EH (cell line): ENCODE results near the gene ELOF1.
"Not testable (repeated sequence)": the region's sequence is repeated elsewhere in the genome, so short reads cannot be mapped to it uniquely, and the experiment has no call there.

Experiments used
- DNase-seq: peaks from one replicate; pipeline ENCODE4 v3.0.0-alpha.2; 2015; ENCODE audit warnings: low read depth

Gene ELOF1

DNA sequence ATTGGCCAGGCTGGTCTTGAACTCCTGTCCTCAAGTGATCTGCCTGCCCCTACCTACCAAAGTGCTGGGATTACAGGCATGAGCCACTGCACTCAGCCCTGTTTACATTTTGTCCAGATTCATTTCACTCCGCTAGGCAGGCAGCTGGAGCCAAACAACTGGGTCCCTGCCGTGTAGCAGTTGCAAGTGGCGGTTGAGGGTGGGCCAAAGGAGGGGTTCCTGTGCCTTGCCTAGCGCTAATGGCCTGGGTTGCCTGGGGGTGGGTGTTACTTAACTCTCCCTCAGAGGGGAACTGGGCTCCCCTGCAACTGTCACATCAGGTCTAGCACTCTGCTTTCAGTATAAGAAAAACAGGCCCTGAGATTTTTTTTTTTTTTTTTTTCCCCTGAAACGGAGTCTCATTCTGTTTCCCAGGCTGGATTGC, 11.0 kb upstream of the ELOF1 start:
- no peak for DNase-seq

DNA sequence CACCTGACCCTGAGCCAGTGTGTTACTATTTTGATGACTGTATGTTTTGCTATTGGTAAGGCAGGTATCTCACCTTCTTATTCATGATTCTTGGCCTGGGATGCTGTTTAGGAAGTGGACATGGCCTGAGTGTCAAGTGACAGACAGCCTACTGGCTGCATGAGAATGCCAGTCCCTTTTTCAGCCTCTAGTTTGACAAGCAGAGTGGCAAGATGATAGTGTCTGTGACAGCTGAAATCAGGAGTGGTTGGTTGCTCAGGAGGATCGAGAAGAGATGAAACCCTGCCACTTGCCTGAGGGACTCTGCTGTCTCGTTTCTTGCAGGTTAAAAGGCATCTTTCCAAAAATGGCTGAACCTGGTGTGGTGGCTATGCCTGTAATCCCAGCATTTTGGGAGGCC, 7.1 kb upstream of the ELOF1 start:
- no peak for DNase-seq

DNA sequence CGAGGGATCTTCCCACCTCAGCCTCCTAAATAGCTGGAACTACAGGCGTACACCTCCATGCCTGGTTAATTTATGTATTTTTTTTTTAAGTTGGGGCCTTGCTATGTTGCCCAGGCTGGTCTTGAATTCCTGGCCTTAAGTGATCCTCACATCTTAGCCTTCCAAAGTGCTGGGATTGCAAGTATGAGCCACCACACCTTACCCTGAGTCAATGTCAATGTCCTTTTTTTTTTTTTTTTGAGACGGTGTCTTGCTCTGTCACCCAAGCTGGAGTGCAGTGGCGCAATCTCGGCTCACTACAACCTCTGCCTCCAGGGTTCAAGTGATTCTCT, 6.6 kb upstream of the ELOF1 start:
- DNase-seq = not testable (repeated sequence)

DNA sequence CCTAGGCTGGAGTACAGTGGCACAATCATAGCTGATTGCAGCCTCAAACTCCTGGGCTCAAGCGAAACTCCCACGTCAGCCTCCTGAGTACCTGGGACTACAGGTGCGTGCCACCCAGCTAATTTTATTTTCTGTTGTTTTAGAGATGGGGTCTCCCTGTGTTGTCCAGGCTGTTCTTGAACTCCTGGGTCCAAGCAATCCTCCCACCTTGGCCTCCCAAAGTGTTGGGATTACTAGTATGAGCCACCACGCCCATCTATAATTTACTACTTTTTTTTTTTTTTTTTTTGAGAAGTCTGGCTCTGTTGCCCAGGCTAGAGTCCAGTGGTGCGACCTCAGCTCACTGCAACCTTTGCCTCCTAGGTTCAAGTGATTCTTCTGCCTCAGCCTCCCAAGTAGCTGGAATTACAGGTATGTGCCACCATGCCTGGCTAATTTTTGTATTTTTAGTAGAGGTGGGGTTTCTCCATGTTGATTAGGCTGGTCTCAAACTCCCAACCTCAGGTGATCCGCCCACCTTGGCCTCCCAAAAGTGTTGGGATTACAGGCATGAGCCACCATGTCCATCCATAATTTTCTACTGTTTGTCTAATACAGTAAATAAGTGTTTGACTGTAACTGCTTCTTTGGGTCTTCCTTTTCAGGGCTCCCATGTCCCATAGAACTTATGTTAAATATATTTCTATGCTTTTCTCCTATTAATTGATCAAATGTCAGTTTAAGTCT, 5.2 kb upstream of the ELOF1 start:
- DNase-seq = not testable (repeated sequence)

DNA sequence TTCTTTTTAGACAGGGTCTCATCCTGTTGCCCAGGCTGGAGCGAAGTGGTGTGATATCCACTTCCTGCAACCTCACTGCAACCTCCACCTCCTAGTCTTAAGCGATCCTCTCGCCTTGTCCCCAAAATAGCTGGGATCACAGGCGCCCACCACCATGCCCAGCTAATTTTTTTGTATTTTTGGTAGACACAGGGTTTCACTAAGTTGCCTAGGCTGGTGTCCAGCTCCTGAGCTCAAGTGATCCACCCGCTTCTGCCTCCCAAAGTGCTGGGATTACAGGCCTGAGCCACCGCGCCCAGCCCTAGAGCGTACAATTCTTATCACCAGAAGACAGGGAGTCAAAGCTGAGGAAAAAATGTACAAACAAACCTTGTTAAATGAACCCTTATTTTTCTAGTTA, 4.5 kb upstream of the ELOF1 start:
- no peak for DNase-seq

DNA sequence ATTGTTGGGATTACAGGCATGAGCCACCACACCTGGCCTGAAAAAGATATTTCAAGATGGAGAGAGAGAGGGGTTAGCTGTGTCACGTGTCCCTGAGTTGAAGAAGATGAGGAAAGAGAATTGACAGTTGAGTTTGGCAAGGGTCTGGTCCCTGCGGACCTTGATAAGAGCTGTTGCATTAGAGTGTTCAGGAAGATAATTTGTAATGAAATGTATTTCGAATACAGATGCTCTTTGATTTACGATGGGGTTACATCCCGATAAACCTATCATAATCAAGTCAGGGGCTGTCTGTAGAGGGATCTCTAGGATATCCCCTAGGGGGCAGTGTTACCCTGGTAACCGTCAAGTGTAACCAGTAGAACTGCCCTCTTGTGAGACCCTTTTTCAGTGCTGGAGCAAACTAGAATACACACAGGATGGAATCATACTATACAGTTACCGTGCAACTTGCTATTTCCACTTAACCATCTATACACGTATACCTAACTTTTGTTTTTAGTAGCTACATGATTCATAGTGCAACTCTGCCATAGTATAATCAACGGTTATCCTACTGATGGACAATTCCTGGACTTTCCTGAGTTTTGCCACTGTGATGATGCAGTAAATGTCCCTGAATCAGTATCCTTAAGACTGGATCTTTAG, 1.5 kb upstream of the ELOF1 start:
- peak; percentile 76 for DNase-seq

DNA sequence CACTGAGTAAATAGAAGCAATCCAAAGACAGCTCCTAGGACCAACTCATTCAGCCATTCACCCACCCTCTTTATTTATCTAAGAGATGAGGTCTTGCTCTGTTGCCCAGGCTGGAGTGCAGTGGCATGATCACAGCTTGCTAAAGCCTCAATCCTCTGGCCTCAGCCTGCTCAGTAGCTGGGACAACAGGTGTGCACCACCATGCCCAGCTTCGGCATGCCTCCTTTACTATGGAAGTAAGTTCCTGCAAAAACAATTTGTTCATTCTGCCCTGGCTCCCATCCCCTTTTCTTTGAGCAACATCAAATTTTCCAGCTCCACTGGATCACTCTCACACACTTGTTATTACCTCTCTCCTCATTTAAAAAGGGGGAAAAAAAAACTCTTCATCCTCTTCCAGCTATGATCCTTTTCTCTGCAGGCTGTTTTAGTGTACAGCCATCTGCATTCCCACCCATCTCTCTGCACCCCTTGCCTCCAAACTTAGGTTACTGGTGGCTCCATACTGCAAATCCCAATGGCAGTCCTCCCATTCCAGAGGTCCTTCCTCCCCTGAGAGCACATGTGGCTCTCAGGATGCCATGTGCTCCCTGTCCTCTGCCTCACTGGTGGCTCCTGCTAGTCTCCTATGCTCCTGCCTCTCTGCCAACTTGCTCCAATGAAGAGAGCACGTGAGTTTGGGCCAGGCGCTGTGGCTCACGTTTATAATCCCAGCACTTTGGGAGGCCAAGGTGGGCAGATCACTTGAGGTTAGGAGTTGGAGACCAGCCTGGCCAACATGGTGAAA, 2.2 kb downstream of the ELOF1 start:
- DNase-seq = no peak

DNA sequence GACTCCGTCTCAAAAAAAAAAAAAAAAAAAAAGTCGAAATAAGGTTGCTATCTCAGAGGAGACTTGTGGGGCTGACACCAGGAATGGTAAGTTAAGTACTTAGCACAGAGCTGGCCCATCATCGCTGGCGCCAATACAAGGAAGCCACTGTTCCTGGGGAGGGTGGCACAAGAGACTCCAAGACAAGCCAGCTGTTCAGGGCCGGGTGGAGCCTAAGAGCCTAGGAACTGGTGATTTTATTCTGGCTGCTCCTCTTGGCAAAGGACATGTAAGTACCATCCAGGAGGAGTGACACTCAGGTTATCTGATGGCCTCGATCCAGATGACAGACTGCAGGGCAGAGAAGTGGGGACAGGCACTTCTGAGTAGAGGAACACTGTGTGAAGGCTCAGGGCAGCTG, 3.8 kb downstream of the ELOF1 start:
- DNase-seq = no peak

DNA sequence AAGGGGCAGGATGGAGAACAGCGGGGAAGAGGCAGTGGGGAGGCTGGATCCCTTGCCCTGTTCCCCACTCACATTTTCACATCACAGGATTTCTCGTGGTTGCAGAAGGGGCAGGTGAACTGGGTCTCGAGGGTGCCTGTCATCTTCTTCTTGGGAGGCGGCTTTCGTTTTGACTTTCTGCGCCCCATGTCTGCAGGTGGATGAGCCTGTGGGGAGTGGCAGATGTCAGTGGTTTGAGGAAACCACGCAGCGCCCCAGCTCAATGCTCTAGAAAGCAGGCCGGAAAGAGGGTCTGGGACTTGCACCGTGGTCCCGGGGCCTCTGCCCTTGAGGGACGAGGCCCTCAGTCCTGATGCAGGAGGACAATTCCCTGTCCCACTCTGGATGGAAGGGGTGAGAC, 4.9 kb downstream of the ELOF1 start:
- DNase-seq = no peak

DNA sequence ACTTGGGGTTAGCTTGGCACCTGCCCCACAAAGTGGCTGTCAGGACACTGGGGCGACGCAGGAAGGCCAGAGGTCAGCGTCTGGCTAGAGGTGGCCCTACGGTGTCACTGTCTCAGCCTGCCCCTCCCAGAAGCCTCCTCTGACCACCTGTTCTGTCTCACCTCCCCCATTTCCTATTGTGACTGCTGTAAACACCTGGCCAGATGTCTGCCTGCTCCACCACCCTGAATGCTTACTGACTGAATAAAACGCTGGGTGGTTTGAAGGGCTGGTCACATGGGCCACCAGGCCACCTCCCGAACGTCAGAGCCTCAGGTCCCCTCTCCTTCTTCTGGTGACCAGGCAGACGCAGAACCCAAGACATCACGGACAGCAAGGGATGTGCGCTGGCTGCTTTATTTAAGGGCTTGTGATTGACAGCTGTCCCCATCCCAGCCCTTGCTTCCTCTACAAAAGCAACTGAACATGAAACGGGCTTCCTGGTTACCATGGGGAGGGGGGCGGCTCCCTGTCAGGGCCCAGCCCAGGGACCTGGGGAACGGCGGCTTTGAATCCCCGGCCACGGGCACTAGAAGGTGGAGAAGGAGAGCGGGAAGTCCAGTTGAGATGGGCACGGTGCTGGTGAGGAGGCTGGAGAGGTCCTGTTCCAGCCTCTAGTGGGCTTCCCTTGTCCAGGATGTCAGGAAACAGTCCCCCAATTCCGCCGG, 6.2 kb downstream of the ELOF1 start:
- no peak for DNase-seq

DNA sequence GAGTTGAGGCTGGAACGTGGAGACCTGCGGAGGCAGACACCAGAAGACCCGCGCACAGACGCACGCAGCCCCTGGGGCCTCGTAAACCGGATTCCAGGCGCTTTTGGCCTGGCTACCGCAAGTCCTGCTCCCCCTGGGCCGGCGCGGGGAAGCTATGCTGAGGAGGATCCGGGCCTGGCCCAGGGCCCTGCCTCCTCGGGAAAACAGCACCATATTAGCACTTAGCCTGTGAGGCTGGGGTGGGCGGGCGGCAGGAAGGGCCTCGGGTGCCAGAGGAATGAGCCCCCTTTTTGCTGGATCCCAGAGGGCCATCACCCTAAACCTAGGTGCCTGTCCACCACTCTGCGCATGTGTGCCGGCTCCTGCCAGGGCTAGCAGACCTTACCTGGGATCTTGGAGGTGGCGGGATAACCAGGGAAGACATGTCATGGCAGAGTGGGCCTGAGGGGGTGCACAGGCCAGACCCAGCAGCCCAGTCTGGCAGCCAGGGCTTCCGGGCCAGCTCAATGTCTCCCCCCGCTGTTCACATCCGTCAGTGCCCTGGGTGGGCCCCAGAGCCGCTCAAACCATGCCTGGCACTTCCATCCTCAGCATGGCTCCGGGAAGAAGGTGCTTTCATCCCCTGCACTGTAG, 7.3 kb downstream of the ELOF1 start:
- peak; percentile 36 for DNase-seq

DNA sequence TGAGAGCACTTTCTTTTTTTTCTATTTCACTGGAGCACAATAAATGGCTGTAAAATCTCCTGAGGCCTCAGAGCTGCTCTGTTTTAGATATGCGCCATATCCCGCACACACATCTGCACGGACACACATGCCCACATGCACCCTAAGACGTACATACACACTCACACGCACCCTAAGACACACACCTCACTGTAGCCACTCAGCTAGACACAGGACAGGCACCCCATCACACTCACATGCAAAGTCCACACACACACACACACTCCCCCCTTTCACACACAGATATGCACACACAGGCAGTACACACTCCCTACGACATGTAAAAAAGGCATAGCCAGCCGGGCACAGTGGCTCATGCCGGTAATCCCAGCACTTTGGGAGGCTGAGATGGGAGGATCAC, 8.8 kb downstream of the ELOF1 start:
- DNase-seq = no peak

DNA sequence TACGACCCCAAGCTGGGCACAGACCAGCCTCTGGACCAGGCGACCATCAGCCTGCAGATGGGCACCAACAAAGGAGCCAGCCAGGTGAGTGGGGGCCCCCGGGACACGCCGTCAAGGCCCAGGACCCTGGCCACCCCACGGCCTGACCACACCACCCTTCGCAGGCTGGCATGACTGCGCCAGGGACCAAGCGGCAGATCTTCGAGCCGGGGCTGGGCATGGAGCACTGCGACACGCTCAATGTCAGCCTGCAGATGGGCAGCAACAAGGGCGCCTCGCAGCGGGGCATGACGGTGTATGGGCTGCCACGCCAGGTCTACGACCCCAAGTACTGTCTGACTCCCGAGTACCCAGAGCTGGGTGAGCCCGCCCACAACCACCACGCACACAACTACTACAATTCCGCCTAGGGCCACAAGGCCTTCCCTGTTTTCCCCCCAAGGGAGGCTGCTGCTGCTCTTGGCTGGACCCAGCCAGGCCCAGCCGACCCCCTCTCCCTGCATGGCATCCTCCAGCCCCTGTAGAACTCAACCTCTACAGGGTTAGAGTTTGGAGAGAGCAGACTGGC, 9.6 kb downstream of the ELOF1 start:
- DNase-seq = no peak

DNA sequence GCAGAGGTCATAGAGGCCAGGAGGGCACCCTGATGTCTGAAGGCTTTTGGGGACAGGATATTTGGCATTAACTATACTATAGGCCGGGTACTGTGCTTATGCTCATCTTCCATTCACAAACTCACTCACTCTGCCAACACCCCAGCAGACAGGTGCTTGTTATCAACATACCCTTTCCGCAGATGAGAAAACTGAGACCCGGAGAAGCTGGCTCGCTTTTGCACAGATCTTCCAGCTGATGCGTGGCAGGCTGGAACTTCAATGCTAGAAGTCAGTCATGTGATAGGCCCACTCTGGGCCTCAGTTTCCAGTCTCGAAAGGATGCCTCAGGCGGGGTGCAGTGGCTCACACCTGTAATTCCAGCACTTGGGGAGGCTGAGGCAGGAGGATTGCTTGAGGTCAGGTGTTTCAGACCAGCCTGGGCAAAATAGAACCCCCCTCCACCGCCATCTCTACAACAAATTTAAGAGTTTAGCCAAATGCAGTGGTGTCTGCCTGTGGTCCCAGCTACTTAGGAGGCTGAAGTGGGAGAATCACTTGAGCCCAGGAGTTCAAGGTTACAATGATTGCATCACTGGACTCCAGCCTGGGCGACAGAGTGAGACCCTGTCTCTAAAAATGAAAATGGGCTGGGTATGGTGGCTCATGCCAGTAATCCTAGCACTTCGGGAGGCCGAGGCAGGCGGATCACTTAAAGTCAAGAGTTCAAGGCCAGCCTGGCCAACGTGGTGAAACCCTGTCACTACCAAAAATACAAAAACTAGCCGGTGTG, 10.9 kb downstream of the ELOF1 start:
- no peak for DNase-seq

DNA sequence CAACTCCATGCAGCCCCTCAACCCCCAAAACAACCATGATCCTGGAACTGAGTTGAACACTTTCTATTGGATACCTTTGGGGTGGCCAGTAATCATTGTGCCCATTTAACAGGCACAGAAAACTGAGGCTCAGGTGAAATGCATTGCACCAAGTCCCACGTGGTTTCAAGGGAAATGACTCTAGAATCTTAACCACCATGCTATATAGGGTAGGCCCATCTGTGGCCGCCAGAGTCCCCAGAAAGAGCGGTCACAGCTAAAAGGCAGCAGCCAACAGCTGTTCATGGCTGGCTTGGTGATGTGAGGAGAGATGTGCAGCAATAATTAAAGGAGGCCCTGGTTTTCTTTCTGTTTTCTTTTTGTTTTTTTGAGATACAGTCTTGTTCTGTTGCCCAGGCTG, 17.8 kb downstream of the ELOF1 start:
- no peak for DNase-seq

DNA sequence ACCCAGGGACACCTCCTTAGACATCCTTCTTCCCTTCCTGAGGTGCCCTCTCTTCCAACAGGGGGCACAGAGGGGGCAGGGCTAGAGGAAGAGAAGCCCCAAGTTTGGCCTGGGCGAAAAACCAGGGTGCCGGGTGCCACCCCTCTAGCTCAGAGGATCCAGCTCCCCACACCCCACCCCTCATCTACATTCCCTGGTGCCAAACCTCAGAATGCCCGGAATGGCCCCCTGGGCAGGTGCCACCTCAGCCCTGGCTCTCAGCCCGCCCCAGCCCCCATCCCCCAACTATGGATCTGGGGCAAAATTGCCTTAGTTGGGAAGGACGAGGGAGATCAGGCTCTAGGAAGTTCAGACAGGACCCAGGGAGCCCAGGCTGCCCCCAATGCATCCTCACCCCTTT, 18.4 kb downstream of the ELOF1 start:
- DNase-seq = peak; percentile 30

DNA sequence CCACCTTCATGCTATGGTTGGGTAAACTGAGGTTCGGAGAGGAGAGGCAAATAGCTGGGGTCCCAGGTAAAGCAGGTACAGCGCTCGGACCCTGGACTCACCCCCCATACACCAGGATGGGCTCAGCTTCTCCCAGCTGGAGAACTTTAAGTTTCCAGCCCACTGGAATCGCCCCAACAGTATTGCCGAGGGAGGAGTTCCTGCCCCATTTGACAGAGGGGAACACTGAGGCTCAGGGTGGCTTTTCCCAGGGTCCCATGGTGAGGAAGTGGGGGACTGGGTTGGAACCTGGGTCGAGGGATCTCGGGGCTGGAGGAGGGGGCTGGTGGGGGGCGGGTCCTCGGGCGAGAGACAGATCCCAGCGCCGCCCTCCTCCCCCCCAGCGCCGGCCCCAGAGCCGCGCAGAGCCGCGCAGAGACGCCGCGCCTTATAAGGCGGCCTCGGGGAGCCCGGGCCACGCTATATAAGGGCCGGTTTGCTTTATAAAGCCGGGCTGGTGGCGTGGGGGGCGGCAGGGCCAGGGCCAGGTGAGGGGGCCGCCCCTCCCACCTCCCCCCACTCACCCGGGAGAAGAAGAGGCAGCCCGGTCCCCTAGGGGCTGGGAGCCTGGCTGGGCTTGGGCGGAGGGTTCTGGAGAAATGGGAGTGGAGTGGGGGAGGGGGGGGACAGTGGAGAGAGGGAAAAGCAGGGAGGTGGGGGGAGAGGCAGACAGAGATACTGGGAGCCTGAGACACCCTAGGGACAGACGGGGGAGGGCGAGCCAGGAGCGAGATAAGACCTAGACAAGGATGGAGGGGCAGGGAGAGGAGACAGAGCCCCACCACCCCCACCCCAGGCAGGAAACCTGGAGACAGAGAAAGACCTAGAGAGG, 19.3 kb downstream of the ELOF1 start:
- peak; percentile 70 for DNase-seq

DNA sequence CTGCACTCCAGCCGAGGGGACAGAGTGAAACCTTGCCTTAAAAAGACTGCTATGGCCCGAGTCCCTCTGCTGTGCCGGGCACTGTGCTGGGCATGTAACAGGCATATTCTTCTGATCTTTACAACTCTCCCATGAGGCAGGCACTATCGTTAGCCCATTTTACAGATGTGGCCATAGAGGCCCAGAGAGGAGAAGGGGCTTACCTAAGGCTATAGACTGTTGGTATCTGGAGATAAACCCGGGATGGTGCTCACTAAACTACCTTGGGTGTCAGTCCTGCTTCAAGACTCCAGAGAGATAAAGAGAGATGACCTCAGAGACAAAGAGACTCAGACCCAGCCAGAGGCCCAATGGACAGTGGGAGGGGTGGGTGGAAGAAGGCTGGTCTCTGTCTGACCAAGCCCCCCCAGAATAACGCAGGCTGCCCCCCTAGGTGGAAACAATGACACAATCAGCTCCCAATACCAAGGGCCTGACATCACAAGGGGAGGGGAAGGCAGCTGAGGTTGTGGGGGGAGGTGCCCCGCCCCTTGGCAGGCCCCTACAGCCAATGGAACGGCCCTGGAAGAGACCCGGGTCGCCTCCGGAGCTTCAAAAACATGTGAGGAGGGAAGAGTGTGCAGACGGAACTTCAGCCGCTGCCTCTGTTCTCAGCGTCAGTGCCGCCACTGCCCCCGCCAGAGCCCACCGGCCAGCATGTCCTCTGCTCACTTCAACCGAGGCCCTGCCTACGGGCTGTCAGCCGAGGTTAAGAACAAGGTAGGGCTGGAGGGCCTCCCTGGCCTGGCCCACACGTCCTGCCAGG, 20.6 kb downstream of the ELOF1 start, which contains the start of gene CNN1:
Gene CNN1 (plus strand): TSS at position 620 of the 805 bp plus-strand sequence. CDS start 77 bp downstream, at position 697.
- peak; percentile 94 for DNase-seq
